ENCODE measurements around the gene SLC52A3. TPM values are rescaled to one million over a fixed set of nuclear protein-coding genes. Genes with fewer than 3 reads are reported as not detected.

Gene SLC52A3
- total and polyA plus RNA-seq, 9 of the 15 experiments (the other 6 are each of a cell fraction or from before 2014, with no cell fraction given) = 0.06 to 0.60 (median 0.11) TPM

- TF ChIP-seq CUX1 (CRISPR knock-in tag; IDR thresholded peaks at IDR 0.05) (no peak), SIN3B (IDR thresholded peaks at IDR 0.05; ENCODE audit: low read depth) (no peak), YY1 (IDR thresholded peaks at IDR 0.05; ENCODE audit: borderline replicate concordance in 1 of 3, control insufficient read depth in 1 of 3, extremely low read depth in 1 of 3, insufficient read depth in 3 of 3, insufficient read length in 1 of 3, insufficient replicate concordance in 2 of 3, low read depth in 1 of 3, low read length in 2 of 3) (no peak), CCNT2 (IDR thresholded peaks at IDR 0.05; ENCODE audit: borderline replicate concordance, extremely low read depth, insufficient read length, low read depth, low read length) (no peak), ZNF174 (CRISPR knock-in tag; IDR thresholded peaks at IDR 0.05) (no peak)
Measured at GRCh38 chr20:710780-711450, 57.4 kb downstream of the SLC52A3 start (continued).

Other genes starting within 250 kb of the SLC52A3 start
- 81.4 and 88.5 TPM in 2 replicates for gene CSNK2A1, start 224.7 kb downstream of the SLC52A3 start, total RNA-seq (2014; rRNA removed)
- gene CSNK2A1, start 224.7 kb downstream of the SLC52A3 start, total RNA-seq (2014; rRNA removed; fragmentation: Illumina TruSeq; extraction: Trizol) = 149 and 152 TPM in 2 replicates
- 141 and 156 TPM in 2 replicates for gene CSNK2A1, start 224.7 kb downstream of the SLC52A3 start, total RNA-seq (2015; rRNA removed; fragmentation: Illumina TruSeq; extraction: Trizol)
- gene CSNK2A1, start 224.7 kb downstream of the SLC52A3 start, total RNA-seq (2021) = 144 and 150 TPM in 2 replicates
- 103 and 145 TPM in 2 replicates for gene CSNK2A1, start 224.7 kb downstream of the SLC52A3 start, polyA plus RNA-seq (2011; rRNA removed)
- 188 and 251 TPM in 2 replicates for gene CSNK2A1, start 224.7 kb downstream of the SLC52A3 start, polyA plus RNA-seq (2014; fragmentation: Illumina TruSeq; extraction: Trizol)
- 100 to 1,000 TPM in 1 of 2 experiments, 10 to 100 TPM in 1; 71.0 to 101 TPM for gene CSNK2A1, start 224.7 kb downstream of the SLC52A3 start, polyA plus RNA-seq (2014; fragmentation: Nextera tagmentation; extraction: Ambion mirVana)
- 77.0 and 98.4 TPM in 2 replicates for gene CSNK2A1, start 224.7 kb downstream of the SLC52A3 start, polyA plus RNA-seq (2014; rRNA removed)
- gene TCF15, start 158.2 kb downstream of the SLC52A3 start, total RNA-seq (2014; rRNA removed) = 2.3 and 4.4 TPM in 2 replicates
- 0.96 and 1.2 TPM in 2 replicates for gene TCF15, start 158.2 kb downstream of the SLC52A3 start, total RNA-seq (2014; rRNA removed; fragmentation: Illumina TruSeq; extraction: Trizol)
- gene TCF15, start 158.2 kb downstream of the SLC52A3 start, total RNA-seq (2015; rRNA removed; fragmentation: Illumina TruSeq; extraction: Trizol) = 1.2 and 2.0 TPM in 2 replicates
- 3.8 and 5.0 TPM in 2 replicates for gene TCF15, start 158.2 kb downstream of the SLC52A3 start, total RNA-seq (2021)
- 0.93 and 1.7 TPM in 2 replicates for gene TCF15, start 158.2 kb downstream of the SLC52A3 start, polyA plus RNA-seq (2011; rRNA removed)
- 0.62 and 0.98 TPM in 2 replicates for gene TCF15, start 158.2 kb downstream of the SLC52A3 start, polyA plus RNA-seq (2014; fragmentation: Illumina TruSeq; extraction: Trizol)
- under 1 TPM; 0.04 to 0.13 TPM for gene TCF15, start 158.2 kb downstream of the SLC52A3 start, polyA plus RNA-seq (2014; fragmentation: Nextera tagmentation; extraction: Ambion mirVana)
- 4.2 and 4.5 TPM in 2 replicates for gene TCF15, start 158.2 kb downstream of the SLC52A3 start, polyA plus RNA-seq (2014; rRNA removed)
- 21.6 and 26.7 TPM in 2 replicates for gene SRXN1, start 115.3 kb downstream of the SLC52A3 start, total RNA-seq (2014; rRNA removed)
- 29.1 TPM in 2 replicates for gene SRXN1, start 115.3 kb downstream of the SLC52A3 start, total RNA-seq (2014; rRNA removed; fragmentation: Illumina TruSeq; extraction: Trizol)
- gene SRXN1, start 115.3 kb downstream of the SLC52A3 start, total RNA-seq (2015; rRNA removed; fragmentation: Illumina TruSeq; extraction: Trizol) = 20.2 and 20.6 TPM in 2 replicates
- gene SRXN1, start 115.3 kb downstream of the SLC52A3 start, total RNA-seq (2021) = 23.2 and 27.9 TPM in 2 replicates
- gene SRXN1, start 115.3 kb downstream of the SLC52A3 start, polyA plus RNA-seq (2011; rRNA removed) = 35.4 and 36.4 TPM in 2 replicates
- 33.9 and 34.1 TPM in 2 replicates for gene SRXN1, start 115.3 kb downstream of the SLC52A3 start, polyA plus RNA-seq (2014; fragmentation: Illumina TruSeq; extraction: Trizol)
- gene SRXN1, start 115.3 kb downstream of the SLC52A3 start, polyA plus RNA-seq (2014; fragmentation: Nextera tagmentation; extraction: Ambion mirVana) = 1 to 10 TPM; 6.8 to 8.4 TPM
- gene SRXN1, start 115.3 kb downstream of the SLC52A3 start, polyA plus RNA-seq (2014; rRNA removed) = 19.4 and 24.4 TPM in 2 replicates
- gene SCRT2, start 92.7 kb downstream of the SLC52A3 start, total RNA-seq (2014; rRNA removed) = 0.04 and 0.05 TPM in 2 replicates
- gene SCRT2, start 92.7 kb downstream of the SLC52A3 start, total RNA-seq (2014; rRNA removed; fragmentation: Illumina TruSeq; extraction: Trizol) = 0.04 TPM in 1 of 2 replicates, not detected in the other
- 0.07 and 0.19 TPM in 2 replicates for gene SCRT2, start 92.7 kb downstream of the SLC52A3 start, total RNA-seq (2015; rRNA removed; fragmentation: Illumina TruSeq; extraction: Trizol)
- 0.47 and 0.75 TPM in 2 replicates for gene SCRT2, start 92.7 kb downstream of the SLC52A3 start, total RNA-seq (2021)
- 0.12 and 0.13 TPM in 2 replicates for gene SCRT2, start 92.7 kb downstream of the SLC52A3 start, polyA plus RNA-seq (2011; rRNA removed)
- 0.30 and 0.36 TPM in 2 replicates for gene SCRT2, start 92.7 kb downstream of the SLC52A3 start, polyA plus RNA-seq (2014; fragmentation: Illumina TruSeq; extraction: Trizol)
- gene SCRT2, start 92.7 kb downstream of the SLC52A3 start, polyA plus RNA-seq (2014; fragmentation: Nextera tagmentation; extraction: Ambion mirVana) = not detected
- 0.19 and 0.34 TPM in 2 replicates for gene SCRT2, start 92.7 kb downstream of the SLC52A3 start, polyA plus RNA-seq (2014; rRNA removed)
- gene FAM110A, start 65.2 kb upstream of the SLC52A3 start, total RNA-seq (2014; rRNA removed) = 7.3 and 8.5 TPM in 2 replicates
- gene FAM110A, start 65.2 kb upstream of the SLC52A3 start, total RNA-seq (2014; rRNA removed; fragmentation: Illumina TruSeq; extraction: Trizol) = 2.0 and 2.2 TPM in 2 replicates
- gene FAM110A, start 65.2 kb upstream of the SLC52A3 start, total RNA-seq (2015; rRNA removed; fragmentation: Illumina TruSeq; extraction: Trizol) = 3.3 and 4.1 TPM in 2 replicates
- gene FAM110A, start 65.2 kb upstream of the SLC52A3 start, total RNA-seq (2021) = 15.5 and 15.7 TPM in 2 replicates
- 3.6 and 10.0 TPM in 2 replicates for gene FAM110A, start 65.2 kb upstream of the SLC52A3 start, polyA plus RNA-seq (2011; rRNA removed)
- gene FAM110A, start 65.2 kb upstream of the SLC52A3 start, polyA plus RNA-seq (2014; fragmentation: Illumina TruSeq; extraction: Trizol) = 6.0 and 8.2 TPM in 2 replicates
- under 1 TPM; 0.73 to 0.93 TPM for gene FAM110A, start 65.2 kb upstream of the SLC52A3 start, polyA plus RNA-seq (2014; fragmentation: Nextera tagmentation; extraction: Ambion mirVana)
- gene FAM110A, start 65.2 kb upstream of the SLC52A3 start, polyA plus RNA-seq (2014; rRNA removed) = 9.4 and 11.4 TPM in 2 replicates
- gene ANGPT4, start 147.8 kb upstream of the SLC52A3 start, total RNA-seq (2014; rRNA removed) = not detected in 2 replicates
- gene ANGPT4, start 147.8 kb upstream of the SLC52A3 start, total RNA-seq (2014; rRNA removed; fragmentation: Illumina TruSeq; extraction: Trizol) = not detected in 2 replicates
- not detected in 2 replicates for gene ANGPT4, start 147.8 kb upstream of the SLC52A3 start, total RNA-seq (2015; rRNA removed; fragmentation: Illumina TruSeq; extraction: Trizol)
- not detected in 2 replicates for gene ANGPT4, start 147.8 kb upstream of the SLC52A3 start, total RNA-seq (2021)
- not detected in 2 replicates for gene ANGPT4, start 147.8 kb upstream of the SLC52A3 start, polyA plus RNA-seq (2011; rRNA removed)
- not detected in 2 replicates for gene ANGPT4, start 147.8 kb upstream of the SLC52A3 start, polyA plus RNA-seq (2014; fragmentation: Illumina TruSeq; extraction: Trizol)
- gene ANGPT4, start 147.8 kb upstream of the SLC52A3 start, polyA plus RNA-seq (2014; fragmentation: Nextera tagmentation; extraction: Ambion mirVana) = not detected
- gene ANGPT4, start 147.8 kb upstream of the SLC52A3 start, polyA plus RNA-seq (2014; rRNA removed) = not detected in 2 replicates
- gene RSPO4, start 233.8 kb upstream of the SLC52A3 start, total RNA-seq (2014; rRNA removed) = not detected in 2 replicates
- not detected in 2 replicates for gene RSPO4, start 233.8 kb upstream of the SLC52A3 start, total RNA-seq (2014; rRNA removed; fragmentation: Illumina TruSeq; extraction: Trizol)
- gene RSPO4, start 233.8 kb upstream of the SLC52A3 start, total RNA-seq (2015; rRNA removed; fragmentation: Illumina TruSeq; extraction: Trizol) = not detected in 2 replicates
- 0.09 TPM in 1 of 2 replicates, not detected in the other for gene RSPO4, start 233.8 kb upstream of the SLC52A3 start, total RNA-seq (2021)
- gene RSPO4, start 233.8 kb upstream of the SLC52A3 start, polyA plus RNA-seq (2011; rRNA removed) = not detected in 2 replicates
- gene RSPO4, start 233.8 kb upstream of the SLC52A3 start, polyA plus RNA-seq (2014; fragmentation: Illumina TruSeq; extraction: Trizol) = 0.04 TPM in 1 of 2 replicates, not detected in the other
- gene RSPO4, start 233.8 kb upstream of the SLC52A3 start, polyA plus RNA-seq (2014; fragmentation: Nextera tagmentation; extraction: Ambion mirVana) = not detected
- 0.34 TPM in 1 of 2 replicates, not detected in the other for gene RSPO4, start 233.8 kb upstream of the SLC52A3 start, polyA plus RNA-seq (2014; rRNA removed)

Measured in K562 (cell line).